ENCODE data around the gene GARNL3. TPM values are rescaled to one million over a fixed set of nuclear protein-coding genes. Genes with fewer than 3 reads are reported as not detected.
A peak's percentile ranks its signal among the peaks of the same experiment; 100 is the strongest.

GARNL3 gene
- total and polyA plus RNA-seq, 3 experiments from 2014 or later, result 0.25 to 3.5 (median 2.5) TPM

DNA sequence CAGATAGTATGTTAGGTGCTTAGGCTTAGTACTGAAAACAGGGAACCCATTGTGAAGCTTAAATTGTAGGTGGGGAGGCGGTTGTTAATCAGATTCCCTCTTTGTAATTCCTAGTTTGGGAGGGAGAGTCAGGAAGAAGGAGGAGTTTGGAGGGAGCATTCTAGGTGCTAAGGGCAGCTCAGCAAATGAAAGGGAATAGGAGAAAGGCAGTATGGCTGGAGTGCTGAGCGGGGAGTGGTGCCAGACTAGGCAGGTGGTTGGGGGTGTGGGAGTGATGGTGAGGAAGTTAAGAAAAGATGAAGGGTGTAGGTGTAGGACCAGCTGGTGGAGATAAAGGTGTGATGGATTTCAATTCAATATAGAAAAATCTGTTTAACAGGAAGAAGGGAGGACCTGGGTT, 11.1 kb upstream of the GARNL3 start:
- no peak for DNase-seq
- H3K27ac Mint-ChIP-seq, result peak overlapping the region in 1 of 8 donors; percentile 67
- H3K9me3 Mint-ChIP-seq, result no peaks in the 10 kb centered on the region
- Histone ChIP-seq H3K4me1 (ENCODE audit: insufficient read depth, low read length) (no peaks in the 10 kb centered on the region), H3K27ac (ENCODE audit: low read depth, low read length) (no peak overlapping the region), H3K9me3 (ENCODE audit: low read length) (no peaks in the 10 kb centered on the region), H3K27me3 (ENCODE audit: insufficient read depth, low read length, poor library complexity, severe bottlenecking) (no peaks in the 10 kb centered on the region), H3K4me3 (ENCODE audit: low read length) (no peak overlapping the region), H3K36me3 (ENCODE audit: insufficient read depth, low read length) (no peaks in the 10 kb centered on the region)
- ChIA-PET POLR2A (no interaction called here), CTCF (interaction anchor here (1.1 kb wide), 1 partner anchor 39 kb away, joined by 3 read pairs; no protein-coding TSS in a partner anchor)
- H3K4me3 Mint-ChIP-seq, result no peak overlapping the region
- H3K4me1 Mint-ChIP-seq, result no peaks in the 10 kb centered on the region
- peaks cover 0 to 7% (median 0%) of the 10 kb centered on the region in 3 donors for H3K36me3 Mint-ChIP-seq
- H3K27me3 Mint-ChIP-seq, result peaks cover 12 to 17% of the 10 kb centered on the region in 2 donors

DNA sequence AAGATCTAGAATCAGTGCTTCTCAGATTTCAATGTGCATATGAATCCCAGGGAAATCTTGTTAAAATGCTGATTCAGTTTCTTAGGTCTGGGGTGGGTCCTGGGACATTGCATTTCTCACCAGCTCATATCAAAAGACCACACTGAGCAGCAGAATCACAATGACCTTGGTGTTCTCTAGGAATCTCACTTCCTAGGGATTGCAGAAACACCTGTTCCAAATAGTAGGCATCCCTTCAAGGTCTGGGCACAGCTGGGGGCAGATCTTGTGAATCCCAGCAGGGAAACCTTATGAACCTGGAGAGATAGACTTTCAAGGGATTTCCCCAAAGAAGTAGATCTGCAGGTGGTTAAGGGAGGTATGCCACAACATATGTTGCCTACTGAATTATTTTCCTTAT, 8.9 kb upstream of the GARNL3 start:
- H3K27ac ChIP-seq (ENCODE audit: low read depth, low read length), result no peak overlapping the region
- H3K9me3 ChIP-seq (ENCODE audit: low read length), result no peaks in the 10 kb centered on the region
- H3K9me3 Mint-ChIP-seq, result no peaks in the 10 kb centered on the region
- H3K27me3 Mint-ChIP-seq, result peaks cover 12 to 17% of the 10 kb centered on the region in 2 donors
- no peaks in the 10 kb centered on the region for H3K27me3 ChIP-seq (ENCODE audit: insufficient read depth, low read length, poor library complexity, severe bottlenecking)
- H3K27ac Mint-ChIP-seq, result no peak overlapping the region
- ChIA-PET CTCF (interaction anchor here (1.0 kb wide), 1 partner anchor 42 kb away, joined by 4 read pairs; no protein-coding TSS in a partner anchor), POLR2A (no interaction called here)
- H3K4me3 Mint-ChIP-seq, result no peak overlapping the region
- H3K36me3 Mint-ChIP-seq, result peaks cover 0 to 6% (median 0%) of the 10 kb centered on the region in 3 donors
- no peaks in the 10 kb centered on the region for H3K4me1 Mint-ChIP-seq
- no peak overlapping the region for H3K4me3 ChIP-seq (ENCODE audit: low read length)
- no peak for DNase-seq
- H3K36me3 ChIP-seq (ENCODE audit: insufficient read depth, low read length), result no peaks in the 10 kb centered on the region
- no peaks in the 10 kb centered on the region for H3K4me1 ChIP-seq (ENCODE audit: insufficient read depth, low read length)

DNA sequence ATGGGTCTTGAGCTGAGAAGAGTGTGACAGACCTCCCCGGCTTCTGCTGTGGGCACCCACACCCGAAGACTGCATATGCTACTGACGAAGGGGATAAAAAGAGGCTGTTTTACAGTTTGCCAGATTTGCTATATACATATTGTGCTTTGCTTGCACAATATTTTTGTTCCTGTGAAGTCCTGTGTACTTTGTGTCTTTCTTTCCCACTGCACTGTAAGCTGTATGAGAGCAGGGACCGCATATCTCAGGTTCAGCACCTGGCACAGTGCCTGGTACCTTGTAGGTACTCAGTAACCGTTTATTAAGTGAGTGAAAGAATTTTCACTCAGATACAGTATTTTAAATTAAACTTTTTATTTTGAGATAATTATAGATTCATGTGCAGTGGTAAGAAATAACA, 8.2 kb upstream of the GARNL3 start:
- Histone ChIP-seq H3K27me3 (ENCODE audit: insufficient read depth, low read length, poor library complexity, severe bottlenecking) (no peaks in the 10 kb centered on the region), H3K27ac (ENCODE audit: low read depth, low read length) (no peak overlapping the region), H3K4me1 (ENCODE audit: insufficient read depth, low read length) (no peaks in the 10 kb centered on the region), H3K4me3 (ENCODE audit: low read length) (no peak overlapping the region), H3K36me3 (ENCODE audit: insufficient read depth, low read length) (no peaks in the 10 kb centered on the region), H3K9me3 (ENCODE audit: low read length) (no peaks in the 10 kb centered on the region)
- Mint-ChIP-seq H3K4me3 (no peak overlapping the region), H3K27ac (no peak overlapping the region), H3K4me1 (no peaks in the 10 kb centered on the region), H3K9me3 (no peaks in the 10 kb centered on the region), H3K36me3 (peaks cover 0 to 6% (median 0%) of the 10 kb centered on the region in 3 donors), H3K27me3 (peaks cover 12 to 17% of the 10 kb centered on the region in 2 donors)
- DNase-seq, result no peak
- ChIA-PET CTCF (no interaction called here), POLR2A (no interaction called here)

DNA sequence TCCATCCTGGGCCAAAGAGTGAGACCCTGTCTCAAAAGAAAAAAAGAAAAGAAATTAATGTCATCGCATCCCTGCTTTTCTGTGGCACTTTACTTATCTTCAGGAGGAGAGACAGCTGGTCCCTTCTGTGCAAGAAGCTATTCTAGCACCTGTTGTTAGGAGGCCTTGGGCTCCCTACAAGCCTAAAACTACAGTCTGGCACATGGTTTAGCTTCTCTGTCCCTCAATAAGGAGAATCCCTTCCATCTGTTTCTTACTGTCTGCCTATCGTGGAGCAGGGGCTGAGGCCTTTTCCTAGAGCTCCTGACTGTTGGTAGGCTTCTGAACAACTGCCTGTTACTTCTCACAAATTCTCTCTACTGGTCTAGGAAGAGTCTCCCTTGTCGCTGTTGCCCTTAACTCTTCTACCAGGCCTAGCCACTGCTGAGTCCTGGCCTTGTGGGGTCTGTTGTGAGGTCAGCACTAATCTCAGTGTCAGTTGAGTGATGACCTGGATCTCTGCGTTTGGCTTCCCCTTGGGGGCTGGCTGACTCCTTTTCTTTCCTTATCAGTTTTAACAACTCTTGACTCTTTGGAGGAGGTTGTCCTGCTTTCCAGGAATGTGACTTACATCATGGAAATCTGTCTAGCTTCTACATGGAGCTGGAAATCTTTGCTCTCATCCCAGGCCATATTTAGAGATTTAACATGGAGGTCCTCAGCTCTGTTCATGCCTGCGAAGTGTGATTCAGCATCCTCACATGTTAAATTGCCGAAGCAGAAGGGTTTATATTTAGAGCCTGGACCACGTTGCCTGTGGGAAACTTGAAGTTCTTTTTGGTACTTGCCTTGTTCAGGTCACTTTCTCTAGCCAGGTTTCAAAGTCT, 5.7 kb upstream of the GARNL3 start:
- Mint-ChIP-seq H3K9me3 (no peaks in the 10 kb centered on the region), H3K4me1 (no peaks in the 10 kb centered on the region), H3K27me3 (peaks cover 6 to 12% of the 10 kb centered on the region in 2 donors), H3K36me3 (peaks cover 0 to 4% (median 0%) of the 10 kb centered on the region in 3 donors), H3K27ac (peak overlapping the region in 1 of 8 donors; percentile 1), H3K4me3 (no peak overlapping the region)
- no peaks in the 10 kb centered on the region for H3K36me3 ChIP-seq (ENCODE audit: insufficient read depth, low read length)
- ChIA-PET POLR2A (no interaction called here), CTCF (no interaction called here)
- no peak overlapping the region for H3K4me3 ChIP-seq (ENCODE audit: low read length)
- no peaks in the 10 kb centered on the region for H3K27me3 ChIP-seq (ENCODE audit: insufficient read depth, low read length, poor library complexity, severe bottlenecking)
- H3K4me1 ChIP-seq (ENCODE audit: insufficient read depth, low read length), result no peaks in the 10 kb centered on the region
- H3K27ac ChIP-seq (ENCODE audit: low read depth, low read length), result no peak overlapping the region
- no peaks in the 10 kb centered on the region for H3K9me3 ChIP-seq (ENCODE audit: low read length)
- no peak for DNase-seq

DNA sequence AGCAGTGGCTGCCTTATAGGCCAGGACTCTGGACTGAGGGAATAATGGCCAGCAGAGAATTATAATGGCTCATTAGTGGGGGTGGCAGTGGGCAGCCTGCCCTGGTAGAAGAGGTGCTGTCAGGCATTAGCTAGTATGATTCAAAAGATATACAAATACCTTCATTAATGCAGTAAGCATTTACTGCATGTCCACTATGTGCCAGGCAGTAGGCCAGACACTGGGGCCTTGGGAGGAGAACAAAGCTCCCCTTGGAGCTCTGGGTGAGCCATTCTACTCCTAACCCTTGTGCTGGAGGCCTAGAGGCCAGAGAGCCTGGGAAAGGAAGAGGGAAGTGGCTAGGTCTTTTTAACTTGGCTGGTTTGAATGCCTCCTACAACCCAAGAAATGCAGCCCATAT, 2.0 kb upstream of the GARNL3 start:
- DNase-seq, result no peak
- Histone ChIP-seq H3K36me3 (ENCODE audit: insufficient read depth, low read length) (no peaks in the 10 kb centered on the region), H3K4me1 (ENCODE audit: insufficient read depth, low read length) (no peaks in the 10 kb centered on the region), H3K27me3 (ENCODE audit: insufficient read depth, low read length, poor library complexity, severe bottlenecking) (no peaks in the 10 kb centered on the region), H3K9me3 (ENCODE audit: low read length) (no peaks in the 10 kb centered on the region), H3K4me3 (ENCODE audit: low read length) (no peak overlapping the region), H3K27ac (ENCODE audit: low read depth, low read length) (no peak overlapping the region)
- ChIA-PET POLR2A (interaction anchor here (0.6 kb wide), 1 partner anchor 1878 kb away, joined by 4 read pairs; no protein-coding TSS in a partner anchor), CTCF (no interaction called here)
- Mint-ChIP-seq H3K36me3 (peaks cover 0 to 4% (median 0%) of the 10 kb centered on the region in 3 donors), H3K9me3 (no peaks in the 10 kb centered on the region), H3K4me1 (no peaks in the 10 kb centered on the region), H3K27me3 (peaks cover 0 to 6% of the 10 kb centered on the region in 2 donors), H3K27ac (no peak overlapping the region), H3K4me3 (no peak overlapping the region)

DNA sequence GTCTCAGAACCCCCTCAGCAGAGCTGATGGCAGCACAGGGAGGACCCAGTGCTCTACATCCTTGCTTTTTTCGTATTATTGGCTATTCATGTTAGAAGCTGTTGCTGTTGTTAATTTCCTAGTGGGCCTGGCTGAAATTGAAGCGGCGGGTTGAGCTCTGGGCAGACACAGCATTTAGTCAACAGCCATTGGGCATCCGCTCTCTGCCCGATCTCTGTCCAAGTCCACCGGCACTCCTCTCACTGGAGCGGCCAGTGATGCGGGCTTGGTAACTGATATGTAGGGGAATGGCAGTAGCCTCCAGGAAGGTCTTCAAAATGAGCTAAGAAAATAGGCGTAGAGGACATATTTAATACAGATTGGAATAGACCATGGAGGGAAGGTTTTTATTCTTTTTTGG, 1.3 kb upstream of the GARNL3 start:
- Histone ChIP-seq H3K27ac (ENCODE audit: low read depth, low read length) (no peak overlapping the region), H3K9me3 (ENCODE audit: low read length) (no peaks in the 10 kb centered on the region), H3K4me1 (ENCODE audit: insufficient read depth, low read length) (no peaks in the 10 kb centered on the region), H3K36me3 (ENCODE audit: insufficient read depth, low read length) (no peaks in the 10 kb centered on the region), H3K27me3 (ENCODE audit: insufficient read depth, low read length, poor library complexity, severe bottlenecking) (no peaks in the 10 kb centered on the region), H3K4me3 (ENCODE audit: low read length) (no peak overlapping the region)
- DNase-seq, result no peak
- H3K27ac Mint-ChIP-seq, result peak overlapping the region in 1 of 8 donors; percentile 45
- H3K9me3 Mint-ChIP-seq, result no peaks in the 10 kb centered on the region
- ChIA-PET POLR2A (interaction anchor here (0.6 kb wide), 1 partner anchor 1878 kb away, joined by 4 read pairs; no protein-coding TSS in a partner anchor), CTCF (no interaction called here)
- no peaks in the 10 kb centered on the region for H3K4me1 Mint-ChIP-seq
- no peaks in the 10 kb centered on the region for H3K36me3 Mint-ChIP-seq
- H3K4me3 Mint-ChIP-seq, result no peak overlapping the region
- peaks cover 0 to 6% of the 10 kb centered on the region in 2 donors for H3K27me3 Mint-ChIP-seq

DNA sequence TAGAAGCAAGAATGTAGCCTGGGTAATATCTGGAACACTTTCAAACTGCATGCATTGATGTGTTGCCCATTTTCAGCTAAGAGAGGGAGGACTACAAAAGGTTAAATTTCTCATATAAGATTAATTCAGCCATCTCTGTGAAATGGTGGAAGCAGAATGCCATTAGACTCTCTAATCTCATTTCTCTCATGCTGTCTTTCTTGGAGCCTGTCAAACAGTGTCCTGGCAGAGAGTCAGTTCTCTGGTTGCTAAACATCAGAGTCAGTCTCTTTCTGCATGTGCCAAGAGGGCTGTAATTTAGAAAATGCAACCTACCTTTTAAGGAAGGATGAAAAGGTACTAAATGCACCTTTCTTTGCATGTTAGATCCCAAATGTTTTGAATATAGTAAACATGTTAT, 910 bp upstream of the GARNL3 start:
- no peak overlapping the region for H3K27ac Mint-ChIP-seq
- ChIA-PET CTCF (no interaction called here), POLR2A (no interaction called here)
- peaks cover 0 to 6% of the 10 kb centered on the region in 2 donors for H3K27me3 Mint-ChIP-seq
- no peak overlapping the region for H3K27ac ChIP-seq (ENCODE audit: low read depth, low read length)
- H3K9me3 Mint-ChIP-seq, result no peaks in the 10 kb centered on the region
- H3K36me3 ChIP-seq (ENCODE audit: insufficient read depth, low read length), result no peaks in the 10 kb centered on the region
- H3K36me3 Mint-ChIP-seq, result no peaks in the 10 kb centered on the region
- no peaks in the 10 kb centered on the region for H3K4me1 ChIP-seq (ENCODE audit: insufficient read depth, low read length)
- DNase-seq, result no peak
- no peak overlapping the region for H3K4me3 Mint-ChIP-seq
- H3K27me3 ChIP-seq (ENCODE audit: insufficient read depth, low read length, poor library complexity, severe bottlenecking), result no peaks in the 10 kb centered on the region
- no peaks in the 10 kb centered on the region for H3K4me1 Mint-ChIP-seq
- no peaks in the 10 kb centered on the region for H3K9me3 ChIP-seq (ENCODE audit: low read length)
- H3K4me3 ChIP-seq (ENCODE audit: low read length), result no peak overlapping the region

DNA sequence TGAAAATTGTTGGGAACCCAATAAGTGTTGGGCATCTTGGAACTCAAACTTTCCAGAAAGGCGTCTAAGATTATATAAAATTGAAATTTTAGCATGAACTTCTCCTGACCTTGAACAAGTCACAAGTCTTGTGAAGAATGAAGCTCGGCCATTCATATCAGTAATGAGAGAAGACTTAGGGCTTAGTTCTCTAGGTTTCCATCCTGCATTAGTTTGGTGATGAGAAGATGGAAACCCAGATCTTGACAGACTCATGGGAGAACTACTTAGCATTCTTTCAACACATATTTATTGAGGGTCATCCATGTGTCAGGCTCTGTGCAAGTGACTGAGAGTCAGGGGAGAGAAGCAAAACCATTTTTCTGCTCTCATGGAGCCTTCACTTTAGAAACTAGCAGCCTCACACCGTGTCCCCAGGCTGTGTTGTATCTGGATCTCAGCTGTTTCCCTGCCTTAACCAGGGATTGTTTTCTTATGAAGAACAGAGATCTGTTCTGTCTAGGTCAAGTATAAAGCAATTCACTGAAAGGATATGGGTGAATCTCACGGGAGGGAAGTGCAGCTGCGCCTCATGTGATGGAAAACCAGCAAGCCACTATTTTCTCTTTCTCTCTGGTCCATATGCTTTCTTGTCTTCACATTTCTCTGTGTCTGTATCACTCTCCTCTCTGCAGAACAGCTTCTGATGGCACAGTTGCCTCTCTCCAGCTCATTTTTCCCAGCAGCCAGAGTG, 3.4 kb downstream of the GARNL3 start:
- no peak overlapping the region for H3K4me3 Mint-ChIP-seq
- ChIA-PET POLR2A (interaction anchor here (0.6 kb wide), 1 partner anchor 12 kb away, joined by 3 read pairs; no protein-coding TSS in a partner anchor), CTCF (no interaction called here)
- H3K9me3 Mint-ChIP-seq, result no peaks in the 10 kb centered on the region
- no peak overlapping the region for H3K27ac Mint-ChIP-seq
- H3K27me3 ChIP-seq (ENCODE audit: insufficient read depth, low read length, poor library complexity, severe bottlenecking), result no peaks in the 10 kb centered on the region
- no peaks in the 10 kb centered on the region for H3K4me1 Mint-ChIP-seq
- H3K4me3 ChIP-seq (ENCODE audit: low read length), result no peak overlapping the region
- H3K9me3 ChIP-seq (ENCODE audit: low read length), result no peaks in the 10 kb centered on the region
- H3K27me3 Mint-ChIP-seq, result peaks cover 2 to 7% of the 10 kb centered on the region in 2 donors
- no peaks in the 10 kb centered on the region for H3K36me3 Mint-ChIP-seq
- DNase-seq, result no peak
- H3K27ac ChIP-seq (ENCODE audit: low read depth, low read length), result no peak overlapping the region
- H3K36me3 ChIP-seq (ENCODE audit: insufficient read depth, low read length), result no peaks in the 10 kb centered on the region
- no peaks in the 10 kb centered on the region for H3K4me1 ChIP-seq (ENCODE audit: insufficient read depth, low read length)
